ENCODE measurements around the gene MRPL40.
"Not testable (repeated sequence)": the region's sequence is repeated elsewhere in the genome, so short reads cannot be mapped to it uniquely, and the experiment has no call there.

The MRPL40 gene

DNA sequence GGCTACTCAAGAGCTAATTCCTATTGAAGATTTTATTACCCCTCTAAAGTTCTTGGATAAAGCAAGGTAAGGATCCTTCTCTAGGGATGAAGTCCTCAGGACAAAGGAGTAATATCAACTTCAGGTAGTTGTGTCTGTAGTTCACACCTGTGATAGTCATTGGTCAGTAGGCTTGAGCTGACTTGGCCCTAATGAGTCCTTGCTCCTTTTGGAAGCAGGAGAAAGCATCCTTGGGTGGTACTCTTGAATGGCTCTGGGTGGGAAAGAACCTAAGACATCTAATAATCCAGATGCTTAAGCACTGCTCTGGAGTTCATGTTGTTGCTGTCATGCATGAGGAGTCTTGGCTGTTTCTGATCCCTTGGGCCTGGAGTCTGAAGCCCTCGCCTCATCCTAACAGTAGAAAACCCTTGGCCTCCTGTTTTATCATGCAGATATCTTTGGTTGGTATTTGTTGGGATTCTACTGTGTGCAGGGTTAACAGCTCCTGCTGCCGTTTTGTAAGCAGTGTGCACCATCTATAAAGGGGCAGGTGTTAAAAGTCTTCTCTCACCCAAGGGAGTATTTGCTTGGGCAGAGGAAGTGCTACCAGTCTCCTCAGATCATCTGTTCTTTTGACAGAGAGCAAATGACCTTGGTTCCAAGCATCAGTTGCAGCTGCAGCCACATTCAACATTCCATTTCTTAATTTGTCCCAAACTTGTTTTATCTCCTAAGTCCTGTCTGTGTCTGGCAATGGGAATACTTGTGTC is 2.7 kb downstream of the MRPL40 start:
- no peak overlapping the region for H3K9ac ChIP-seq (ENCODE audit: low read length)
- H2AFZ ChIP-seq (ENCODE audit: low read depth, low read length, severe bottlenecking): no peak overlapping the region
- no peaks in the 10 kb centered on the region for H4K20me1 ChIP-seq (ENCODE audit: low read depth, low read length)
- TF ChIP-seq, protein P1, sequence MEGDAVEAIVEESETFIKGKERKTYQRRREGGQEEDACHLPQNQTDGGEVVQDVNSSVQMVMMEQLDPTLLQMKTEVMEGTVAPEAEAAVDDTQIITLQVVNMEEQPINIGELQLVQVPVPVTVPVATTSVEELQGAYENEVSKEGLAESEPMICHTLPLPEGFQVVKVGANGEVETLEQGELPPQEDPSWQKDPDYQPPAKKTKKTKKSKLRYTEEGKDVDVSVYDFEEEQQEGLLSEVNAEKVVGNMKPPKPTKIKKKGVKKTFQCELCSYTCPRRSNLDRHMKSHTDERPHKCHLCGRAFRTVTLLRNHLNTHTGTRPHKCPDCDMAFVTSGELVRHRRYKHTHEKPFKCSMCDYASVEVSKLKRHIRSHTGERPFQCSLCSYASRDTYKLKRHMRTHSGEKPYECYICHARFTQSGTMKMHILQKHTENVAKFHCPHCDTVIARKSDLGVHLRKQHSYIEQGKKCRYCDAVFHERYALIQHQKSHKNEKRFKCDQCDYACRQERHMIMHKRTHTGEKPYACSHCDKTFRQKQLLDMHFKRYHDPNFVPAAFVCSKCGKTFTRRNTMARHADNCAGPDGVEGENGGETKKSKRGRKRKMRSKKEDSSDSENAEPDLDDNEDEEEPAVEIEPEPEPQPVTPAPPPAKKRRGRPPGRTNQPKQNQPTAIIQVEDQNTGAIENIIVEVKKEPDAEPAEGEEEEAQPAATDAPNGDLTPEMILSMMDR (IDR thresholded peaks at IDR 0.05; ENCODE audit: insufficient read depth, low read length, poor library complexity, severe bottlenecking): no peak
- peaks cover 13% of the 10 kb centered on the region for H3K79me2 ChIP-seq (ENCODE audit: insufficient read depth, low read length)
- no peaks in the 10 kb centered on the region for H3K36me3 ChIP-seq (ENCODE audit: low read length)
- no peak overlapping the region for H3K4me2 ChIP-seq (ENCODE audit: low read depth, low read length, poor library complexity, severe bottlenecking)
- no peaks in the 10 kb centered on the region for H3F3A ChIP-seq (ENCODE audit: insufficient read depth)
- H3K4me3 ChIP-seq (ENCODE audit: insufficient read depth, low read length, poor library complexity, severe bottlenecking): no peak overlapping the region
- H3K9me3 ChIP-seq (ENCODE audit: insufficient read depth, low read length): no peaks in the 10 kb centered on the region
- H3K9me2 ChIP-seq (replicated peaks; ENCODE audit: insufficient read depth, low read length): no peaks in the 10 kb centered on the region
- no peaks in the 10 kb centered on the region for H3K27me3 ChIP-seq (ENCODE audit: low read length)
- H3K27ac ChIP-seq (ENCODE audit: low read depth, low read length): no peak overlapping the region

DNA sequence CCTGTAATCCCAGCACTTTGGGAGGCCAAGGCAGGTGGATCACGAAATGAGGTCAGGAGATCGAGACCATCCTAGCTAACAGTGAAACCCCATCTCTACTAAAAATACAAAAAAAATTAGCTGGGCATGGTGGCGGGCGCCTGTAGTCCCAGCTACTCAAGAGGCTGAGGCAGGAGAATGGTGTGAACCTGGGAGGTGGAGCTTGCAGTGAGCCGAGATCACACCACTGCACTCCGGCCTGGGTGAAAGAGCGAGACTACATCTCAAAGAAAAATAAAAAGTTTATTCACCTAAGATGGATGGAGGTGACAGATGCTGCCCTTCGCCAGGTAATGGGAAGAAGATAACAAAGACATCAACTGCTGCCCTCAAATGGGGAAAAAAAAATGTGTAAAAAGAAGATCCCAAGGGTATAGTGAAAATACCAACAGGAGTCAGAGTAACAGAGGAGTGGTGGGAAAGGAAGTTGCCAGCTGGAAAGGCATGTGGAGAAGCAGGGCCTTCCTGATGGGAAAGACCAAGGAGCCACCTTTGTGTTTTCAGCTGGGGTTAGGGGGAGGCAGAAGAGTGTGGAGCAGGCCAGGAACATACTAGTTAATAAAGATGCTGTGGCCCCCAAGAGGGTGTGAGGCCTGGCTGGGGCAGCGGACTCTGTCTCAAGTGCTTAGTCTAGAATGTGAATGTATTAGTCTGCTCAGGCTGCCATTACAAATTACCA is 4.3 kb downstream of the MRPL40 start:
- not testable (repeated sequence) for H3K27ac ChIP-seq (ENCODE audit: low read depth, low read length); H4K20me1 ChIP-seq (ENCODE audit: low read depth, low read length); H3K4me3 ChIP-seq (ENCODE audit: insufficient read depth, low read length, poor library complexity, severe bottlenecking); H3K9me2 ChIP-seq (replicated peaks; ENCODE audit: insufficient read depth, low read length); H3K9ac ChIP-seq (ENCODE audit: low read length); H3K36me3 ChIP-seq (ENCODE audit: low read length); H3K79me2 ChIP-seq (ENCODE audit: insufficient read depth, low read length); H3F3A ChIP-seq (ENCODE audit: insufficient read depth); H2AFZ ChIP-seq (ENCODE audit: low read depth, low read length, severe bottlenecking); H3K4me2 ChIP-seq (ENCODE audit: low read depth, low read length, poor library complexity, severe bottlenecking); H3K9me3 ChIP-seq (ENCODE audit: insufficient read depth, low read length); H3K27me3 ChIP-seq (ENCODE audit: low read length)

DNA sequence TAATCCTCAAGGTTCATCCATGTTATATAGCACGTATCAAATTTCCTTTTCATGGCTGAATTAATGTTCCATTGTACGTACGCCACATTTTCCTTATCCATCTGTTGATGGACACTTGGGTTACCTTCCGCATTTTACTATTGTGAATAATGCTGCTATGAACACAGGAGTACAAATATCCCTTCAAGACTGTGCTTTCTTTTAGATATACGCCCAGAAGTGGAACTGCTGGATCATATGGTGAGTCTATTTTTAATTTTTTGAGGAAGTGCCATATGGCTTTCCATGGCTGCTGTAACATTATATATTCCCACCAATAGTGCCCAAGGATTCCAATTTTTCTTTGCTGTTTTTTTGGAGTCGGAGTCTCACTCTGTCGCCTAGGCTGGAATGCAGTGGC is 6.0 kb downstream of the MRPL40 start:
- no peak overlapping the region for H3K9ac ChIP-seq (ENCODE audit: low read length)

More for the DNA sequence above, 6.0 kb downstream of the MRPL40 start:
- Histone ChIP-seq H3K4me3 (ENCODE audit: insufficient read depth, low read length, poor library complexity, severe bottlenecking) (no peak overlapping the region), H3F3A (ENCODE audit: insufficient read depth) (no peaks in the 10 kb centered on the region), H3K36me3 (ENCODE audit: low read length) (no peaks in the 10 kb centered on the region), H3K27ac (ENCODE audit: low read depth, low read length) (no peak overlapping the region), H3K9me2 (replicated peaks; ENCODE audit: insufficient read depth, low read length) (no peaks in the 10 kb centered on the region), H4K20me1 (ENCODE audit: low read depth, low read length) (no peaks in the 10 kb centered on the region), H3K27me3 (ENCODE audit: low read length) (no peaks in the 10 kb centered on the region), H3K4me2 (ENCODE audit: low read depth, low read length, poor library complexity, severe bottlenecking) (no peak overlapping the region), H2AFZ (ENCODE audit: low read depth, low read length, severe bottlenecking) (no peak overlapping the region), H3K79me2 (ENCODE audit: insufficient read depth, low read length) (peaks cover 7% of the 10 kb centered on the region; the same call in 1 of the 2 replicates), H3K9me3 (ENCODE audit: insufficient read depth, low read length) (no peaks in the 10 kb centered on the region)
- TF ChIP-seq, protein P1 (IDR thresholded peaks at IDR 0.05; ENCODE audit: insufficient read depth, low read length, poor library complexity, severe bottlenecking): no peak
- no peak for TF ChIP-seq EZH2phosphoT487 (conservative IDR thresholded peaks at IDR 0.05; ENCODE audit: low read length)
